Heart right ventricle (tissue), 16 donors: Measurements from ENCODE around the gene PPP1CA. TPM values are rescaled to one million over a fixed set of nuclear protein-coding genes. Genes with fewer than 3 reads are reported as not detected.

Experiments used
- ATAC-seq, 8 donors: fragments of 200-7000 bp; cut with Tn5 transposase; one replicate each; pipeline ENCODE4 v1.9.1; 2020; ENCODE audit warnings: mild to moderate bottlenecking in 8 of 8, moderate library complexity in 8 of 8, moderate number of reproducible peaks in 1 of 8
- DNase-seq, 2 donors: peaks; one replicate each; pipeline ENCODE4 v3.0.0-alpha.2; 2020
- H3K27ac ChIP-seq, 10 donors: fragments of 200-600 bp; sonication (generic) in 2 of 10; one replicate each; pipeline versions ENCODE4 v1.5.0 to v1.8.0; 2020 to 2022; ENCODE audit warnings: mild to moderate bottlenecking in 3 of 10
- H3K27me3 ChIP-seq, 7 donors: fragments of 200-600 bp; one replicate each; pipeline ENCODE4 v1.8.0; 2021 to 2022; ENCODE audit warnings: mild to moderate bottlenecking in 2 of 7
- H3K36me3 ChIP-seq, 9 donors: fragments of 200-600 bp; sonication (generic) in 1 of 9; one replicate each; pipeline versions ENCODE4 v1.5.0 to v1.8.0; 2020 to 2022; ENCODE audit warnings: mild to moderate bottlenecking in 2 of 9
- H3K4me1 ChIP-seq, 9 donors: fragments of 200-600 bp; sonication (generic) in 1 of 9; one replicate each; pipeline versions ENCODE4 v1.5.0 to v1.8.0; 2020 to 2022; ENCODE audit warnings: mild to moderate bottlenecking in 4 of 9
- H3K4me3 ChIP-seq, 10 donors: fragments of 200-600 bp; sonication (generic) in 2 of 10; one replicate each; pipeline versions ENCODE4 v1.5.0 to v1.8.0; 2020 to 2022; ENCODE audit warnings: mild to moderate bottlenecking in 7 of 10, moderate library complexity in 2 of 10
- H3K9me3 ChIP-seq, 11 donors: fragments of 200-600 bp in 10 of 11; sonication (generic) in 2 of 11; one replicate each; pipeline versions ENCODE4 v1.5.0 to v1.8.0; 2013 to 2022; ENCODE audit warnings: mild to moderate bottlenecking in 2 of 11, control low read depth in 1 of 11, moderate library complexity in 1 of 11
- WGBS, 2 donors: extraction: QIAGEN DNeasy Blood & Tissue Kit; methylation state at CpG; one replicate each; pipeline ENCODE4 v1.1.7; 2013; ENCODE audit warnings: inconsistent platforms in 1 of 2; 5-methylcytosine and 5-hydroxymethylcytosine counted together
- intact Hi-C, 10 donors: fragments of 100-400 bp; cut with DNase I; formaldehyde crosslinking; loops; one replicate each; pipeline versions ENCODE4 v1.11.1 to v1.14.2; 2022
- polyA plus RNA-seq, 2 donors: library from polyadenylated mRNA; stranded (reverse); fragments of 200-250 nt; gene quantifications; one replicate each; pipeline ENCODE4 v1.2.3, GENCODE V29; 2013
- total RNA-seq, 10 donors: library from RNA; stranded (reverse); fragmentation: NEBNext Ultra II Directional in 3 of 10; extraction: Animal tissue kit (Norgen Biotek cat#: 25700) in 3 of 10; gene quantifications; one replicate each; pipeline versions ENCODE4 v1.2.1 to v1.2.4, GENCODE V29; 2021 to 2023
- TF ChIP-seq, protein P1 (sequence below), 9 donors: fragments of 200-600 bp; sonication (generic) in 2 of 9; IDR thresholded peaks; one replicate each; pipeline versions ENCODE4 v1.5.0 to v1.8.0; 2021 to 2022; ENCODE audit warnings: antibody characterized with exemption in 9 of 9, mild to moderate bottlenecking in 5 of 9, moderate library complexity in 1 of 9
- donor health status: Arrhythmogenic right ventricular cardiomyopathy.
- donor health status: ischemic (EF 13 %, LVEDD 7.1; RV severe dilation, severe dysfunction).
- donor health status: healthy with polysubstance abuse.
- donor health status: DM: no; HTN: yes; CAD: no.
- donor health status: DM: no; HTN: no; CAD: no.
- donor health status: ischemic (EF 25% LVEDD 6.9; RV normal size, moderate dysfunction).
- donor health status: ischemic (EF 25% LVEDD 5.7; RV mildly dilated, moderate dysfunction).
- donor health status: healthy.
- donor health status: DM: yes; HTN: yes; CAD: no.
- donor health status: Ischemic cardiomyopathy.
- donor health status: ischemic (EF 35%, LVEDD 5.7; RV mildly dilated, moderate dysfunction).
- donor health status: nonischemic (EF 11% LVEDD 7.7; RV severe dilation, severe dysfunction).
- donor health status: DM: yes; HTN: yes; CAD: no.
- donor health status: PGD.
- donor health status: ischemic (EF 29% LVEDD 5.4; RV normal size, mild dysfunction).
- donor health status: nonischemic (EF 23%, LVEDD 6.1; RV moderate dilation, normal function).

PPP1CA gene
- total and polyA plus RNA-seq, 12 donors: 80.2 to 186 (median 103) TPM

DNA sequence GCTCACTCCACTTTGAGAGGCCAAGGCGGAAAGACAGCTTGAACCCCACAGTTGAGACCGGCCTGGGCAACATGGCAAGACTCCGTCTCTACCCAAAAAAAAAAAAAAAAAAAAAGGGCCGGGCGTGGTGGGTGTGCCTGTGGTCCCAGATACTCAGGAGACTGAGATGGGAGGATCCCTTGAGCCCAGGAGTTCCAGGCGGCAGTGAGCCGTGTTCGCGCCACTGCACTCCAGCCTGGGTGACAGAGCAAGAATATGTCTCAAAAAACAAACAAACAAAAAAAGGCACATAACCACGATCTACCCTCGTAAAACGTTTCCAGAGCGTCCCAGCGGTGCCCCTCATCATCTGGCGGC lies 10.7 kb downstream of the PPP1CA start:
- ATAC-seq: peak in 1 of 8 donors; percentile 1
- WGBS, 2 donors: 10 to 11% methylated on average over 15 of the region's 15 CpGs
- intact Hi-C loops: loop anchor here in 2 of 10 donors (5.0 to 10.0 kb wide), 2 partner anchors 76 to 114 kb away; partner anchors contain the start of genes CDK2AP2 (in 1 of the 2), PITPNM1 (in 1 of the 2) and TMEM134 (in 1 of the 2)
- H3K4me1 ChIP-seq: peaks cover 4 to 27% (median 21%) of the 10 kb centered on the region in 9 donors
- H3K27ac ChIP-seq: peak overlapping the region; percentile 2 to 92 (median 86)
- no peaks in the 10 kb centered on the region for H3K27me3 ChIP-seq
- peak overlapping the region; percentile 66 to 91 (median 81) for H3K4me3 ChIP-seq
- peaks cover 0 to 18% (median 0%) of the 10 kb centered on the region in 9 donors for H3K36me3 ChIP-seq
- DNase-seq: no peak
- TF ChIP-seq, protein P1, sequence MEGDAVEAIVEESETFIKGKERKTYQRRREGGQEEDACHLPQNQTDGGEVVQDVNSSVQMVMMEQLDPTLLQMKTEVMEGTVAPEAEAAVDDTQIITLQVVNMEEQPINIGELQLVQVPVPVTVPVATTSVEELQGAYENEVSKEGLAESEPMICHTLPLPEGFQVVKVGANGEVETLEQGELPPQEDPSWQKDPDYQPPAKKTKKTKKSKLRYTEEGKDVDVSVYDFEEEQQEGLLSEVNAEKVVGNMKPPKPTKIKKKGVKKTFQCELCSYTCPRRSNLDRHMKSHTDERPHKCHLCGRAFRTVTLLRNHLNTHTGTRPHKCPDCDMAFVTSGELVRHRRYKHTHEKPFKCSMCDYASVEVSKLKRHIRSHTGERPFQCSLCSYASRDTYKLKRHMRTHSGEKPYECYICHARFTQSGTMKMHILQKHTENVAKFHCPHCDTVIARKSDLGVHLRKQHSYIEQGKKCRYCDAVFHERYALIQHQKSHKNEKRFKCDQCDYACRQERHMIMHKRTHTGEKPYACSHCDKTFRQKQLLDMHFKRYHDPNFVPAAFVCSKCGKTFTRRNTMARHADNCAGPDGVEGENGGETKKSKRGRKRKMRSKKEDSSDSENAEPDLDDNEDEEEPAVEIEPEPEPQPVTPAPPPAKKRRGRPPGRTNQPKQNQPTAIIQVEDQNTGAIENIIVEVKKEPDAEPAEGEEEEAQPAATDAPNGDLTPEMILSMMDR (IDR thresholded peaks at IDR 0.05): no peak
- no peaks in the 10 kb centered on the region for H3K9me3 ChIP-seq

DNA sequence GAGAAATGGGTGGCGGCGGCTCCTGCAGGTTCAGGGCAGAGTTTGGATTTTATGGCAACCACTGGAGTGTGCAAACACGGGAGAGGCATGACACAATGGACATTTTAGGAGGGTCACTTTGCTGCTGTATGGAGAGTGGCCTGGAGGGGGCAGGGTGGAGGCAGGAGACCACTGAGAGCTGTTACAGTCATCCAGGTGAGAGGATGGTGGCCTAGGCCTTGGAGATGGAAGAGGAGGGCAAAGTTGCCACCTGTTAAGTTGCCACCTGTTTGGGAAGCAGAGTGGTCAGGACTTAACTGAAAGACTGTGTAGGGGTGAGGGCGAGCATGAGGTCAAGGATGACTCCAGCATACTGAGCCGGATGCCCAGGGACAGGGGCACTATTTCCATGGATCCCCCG lies 12.2 kb downstream of the PPP1CA start:
- Histone ChIP-seq H3K4me1 (peaks cover 4 to 34% (median 21%) of the 10 kb centered on the region in 9 donors), H3K36me3 (peaks cover 0 to 11% (median 0%) of the 10 kb centered on the region in 9 donors), H3K27ac (no peak overlapping the region), H3K27me3 (no peaks in the 10 kb centered on the region), H3K9me3 (no peaks in the 10 kb centered on the region), H3K4me3 (no peak overlapping the region)
- ATAC-seq (peak in 1 of 8 donors; percentile 30), DNase-seq (peak in 1 of 2 donors; percentile 50)
- 68 to 72% methylated on average over 6 of the region's 6 CpGs for WGBS, 2 donors
- TF ChIP-seq, protein P1 (IDR thresholded peaks at IDR 0.05): peak; percentile 40 to 67 (median 53)
- intact Hi-C loops: loop anchor here in 1 of 10 donors (10.0 kb wide), 2 partner anchors 75 to 125 kb away; partner anchors contain the start of gene GRK2

DNA sequence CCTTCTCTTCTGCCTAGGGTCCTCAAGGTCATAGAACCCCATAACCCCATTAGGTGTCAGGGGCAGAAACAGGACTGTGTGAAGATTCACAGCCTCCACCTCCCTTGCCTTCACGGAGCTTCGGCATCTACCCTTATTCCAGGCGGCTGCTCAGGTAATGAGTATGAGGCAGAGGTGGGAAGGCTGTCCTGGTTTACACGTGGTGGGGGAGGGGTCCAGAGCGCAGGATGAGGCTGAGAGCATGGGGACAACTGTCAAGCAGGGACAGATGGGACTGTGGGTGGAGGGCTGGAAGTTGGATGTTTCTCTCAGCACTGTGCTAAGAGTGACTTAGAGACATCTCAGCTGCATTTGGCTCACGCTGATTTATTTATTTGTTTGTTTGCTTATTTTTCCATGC lies 14.1 kb downstream of the PPP1CA start:
- no peaks in the 10 kb centered on the region for H3K27me3 ChIP-seq
- ATAC-seq (no peak), DNase-seq (no peak)
- peaks cover 2 to 31% (median 18%) of the 10 kb centered on the region in 9 donors for H3K4me1 ChIP-seq
- H3K9me3 ChIP-seq: no peaks in the 10 kb centered on the region
- no peaks in the 10 kb centered on the region for H3K36me3 ChIP-seq
- WGBS, 2 donors: 62% methylated on average over 6 of the region's 6 CpGs
- TF ChIP-seq, protein P1 (IDR thresholded peaks at IDR 0.05): no peak
- H3K27ac ChIP-seq: no peak overlapping the region
- intact Hi-C loops: loop anchor here in 1 of 10 donors (10.0 kb wide), 2 partner anchors 73 to 123 kb away; partner anchors contain the start of gene GRK2
- no peak overlapping the region for H3K4me3 ChIP-seq

DNA sequence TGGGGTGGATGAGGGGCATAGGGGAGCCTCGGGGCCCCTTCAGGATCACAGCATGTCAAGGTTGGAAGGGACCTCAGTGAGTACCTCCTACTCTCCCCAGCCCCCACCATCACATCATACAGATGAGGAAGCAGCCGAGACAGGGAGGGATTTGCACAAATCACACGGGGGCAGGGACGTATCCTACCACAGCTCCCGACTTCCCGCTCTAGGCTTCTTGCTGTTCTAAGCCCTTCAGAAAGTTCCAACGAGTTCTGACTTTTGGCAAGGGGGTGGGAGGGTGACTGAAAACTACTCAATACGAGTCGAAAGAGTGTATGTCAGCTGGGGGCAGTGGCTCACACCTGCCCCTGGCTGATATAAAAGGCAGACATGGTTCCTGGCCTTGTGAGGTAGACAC lies 14.6 kb downstream of the PPP1CA start:
- WGBS, 2 donors: 22 to 24% methylated on average over 9 of the region's 9 CpGs
- TF ChIP-seq, protein P1 (IDR thresholded peaks at IDR 0.05): no peak
- H3K36me3 ChIP-seq: no peaks in the 10 kb centered on the region
- no peak overlapping the region for H3K27ac ChIP-seq
- intact Hi-C loops: loop anchor here in 1 of 10 donors (10.0 kb wide), 2 partner anchors 72 to 122 kb away; partner anchors contain the start of gene GRK2
- no peak for ATAC-seq
- H3K4me1 ChIP-seq: peaks cover 0 to 32% (median 15%) of the 10 kb centered on the region in 9 donors
- H3K4me3 ChIP-seq: no peak overlapping the region
- DNase-seq: no peak
- H3K27me3 ChIP-seq: no peaks in the 10 kb centered on the region
- H3K9me3 ChIP-seq: no peaks in the 10 kb centered on the region
